Lung microvascular endothelial cell (primary cell): Measurements from ENCODE around the gene FCGR3B. TPM values are rescaled to one million over a fixed set of nuclear protein-coding genes. Genes with fewer than 3 reads are reported as not detected.
"Not testable (repeated sequence)": the region's sequence is repeated elsewhere in the genome, so short reads cannot be mapped to it uniquely, and the experiment has no call there.

Source experiments
- DNase-seq, 2 donors: peaks; one replicate each; pipeline versions ENCODE4 v3.0.0 to v3.0.0-alpha.2; 2010; ENCODE audit warnings: low read depth in 2 of 2
- total RNA-seq: library from RNA; depleted of rRNA; stranded (reverse); fragments of >200 nt; gene quantifications from 2 replicates; pipeline ENCODE4 v1.2.1, GENCODE V29; 2014

The FCGR3B gene
- not detected in 2 replicates for total RNA-seq

- DNase-seq: no peak
Observed at GRCh38 chr1:161631076-161631475, at the start of gene FCGR3B. Gene FCGR3B (minus strand): TSS chr1:161631176. CDS start chr1:161631094, 82 bp downstream.

GRCh38 chr1:161678500-161678899, 47.5 kb upstream of the FCGR3B start:
- DNase-seq: no peak

GRCh38 chr1:161676958-161677689, 46.1 kb upstream of the FCGR3B start:
- DNase-seq: no peak

- DNase-seq: no peak
Observed at GRCh38 chr1:161676441-161676840, 45.5 kb upstream of the FCGR3B start.

- DNase-seq: peak in 1 of 2 donors; percentile 1
Observed at GRCh38 chr1:161674908-161675307, 43.9 kb upstream of the FCGR3B start.

GRCh38 chr1:161674447-161674846, 43.5 kb upstream of the FCGR3B start:
- not testable (repeated sequence) for DNase-seq

- not testable (repeated sequence) for DNase-seq
Observed at GRCh38 chr1:161673437-161673836, 42.5 kb upstream of the FCGR3B start.

GRCh38 chr1:161671045-161672020, 40.4 kb upstream of the FCGR3B start:
- peak in 1 of 2 donors; percentile 12 for DNase-seq

GRCh38 chr1:161664689-161665088, 33.7 kb upstream of the FCGR3B start:
- not testable (repeated sequence) for DNase-seq

GRCh38 chr1:161663569-161663968, 32.6 kb upstream of the FCGR3B start:
- not testable (repeated sequence) for DNase-seq

- DNase-seq: not testable (repeated sequence)
Observed at GRCh38 chr1:161662684-161663339, 31.8 kb upstream of the FCGR3B start, which contains the start of gene FCGR2B. Gene FCGR2B (plus strand): TSS chr1:161663143. CDS start chr1:161663242, 99 bp downstream.

- DNase-seq: not testable (repeated sequence)
Observed at GRCh38 chr1:161661660-161662311, 30.8 kb upstream of the FCGR3B start.

GRCh38 chr1:161658524-161658923, 27.5 kb upstream of the FCGR3B start:
- DNase-seq: not testable (repeated sequence)

- not testable (repeated sequence) for DNase-seq
Observed at GRCh38 chr1:161653971-161654370, 23.0 kb upstream of the FCGR3B start.

- DNase-seq: not testable (repeated sequence)
Observed at GRCh38 chr1:161653541-161653940, 22.6 kb upstream of the FCGR3B start.

- peak; percentile 48 to 59 for DNase-seq
Observed at GRCh38 chr1:161647507-161648360, 16.8 kb upstream of the FCGR3B start.

- DNase-seq: not testable (repeated sequence)
Observed at GRCh38 chr1:161644855-161645254, 13.9 kb upstream of the FCGR3B start.

- not testable (repeated sequence) for DNase-seq
Observed at GRCh38 chr1:161643481-161644208, 12.7 kb upstream of the FCGR3B start.

- peak; percentile 5 to 23 for DNase-seq
Observed at GRCh38 chr1:161642697-161643096, 11.7 kb upstream of the FCGR3B start.
